ENCODE measurements around the gene GDAP1L1.

DNA sequence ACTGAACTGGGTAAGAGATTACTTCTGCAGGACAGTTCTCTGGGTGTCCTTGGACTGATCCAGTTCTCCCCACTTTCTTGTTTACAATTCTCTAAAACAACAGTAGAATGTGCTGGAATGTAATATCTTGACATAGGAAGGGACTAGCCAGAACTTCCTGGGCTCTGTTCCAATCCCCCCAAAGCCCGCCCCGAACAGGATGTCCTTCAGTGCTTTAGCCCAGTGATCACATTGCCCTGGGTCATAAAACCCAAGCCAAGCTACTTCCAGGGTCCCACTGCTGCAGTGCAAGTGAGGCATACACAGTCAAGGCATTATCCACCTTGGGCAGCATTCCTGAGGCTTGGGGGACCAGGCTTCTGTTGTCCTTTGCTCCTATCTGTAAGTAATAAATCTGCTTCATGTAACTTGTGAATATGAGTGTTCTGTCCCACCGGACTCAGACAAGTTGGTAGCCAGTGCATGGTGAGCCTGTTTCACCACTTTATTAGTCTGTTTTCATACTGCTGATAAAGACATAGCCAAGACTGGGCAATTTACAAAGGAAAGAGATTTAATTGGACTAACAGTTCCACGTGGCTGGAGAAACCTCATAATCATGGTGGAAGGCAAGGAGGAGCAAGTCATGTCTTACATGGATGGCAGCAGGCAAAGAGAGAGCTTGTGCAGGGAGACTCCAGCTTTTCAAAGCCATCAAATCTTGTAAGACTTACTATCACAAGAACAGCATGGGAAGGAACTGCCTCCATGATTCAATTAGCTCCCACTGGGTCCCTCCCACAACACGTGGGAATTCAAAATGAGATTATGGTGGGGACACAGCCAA lies 40.4 kb downstream of the GDAP1L1 start:
- TF ChIP-seq CTCF (IDR thresholded peaks at IDR 0.05 in 4 of 5, conservative IDR thresholded peaks at IDR 0.05 in 1 of 5) (no peak), POLR2A (IDR thresholded peaks at IDR 0.05) (no peak)
